HG03439 (cell line): ENCODE results near the gene SEL1L3.

Experiments used
- ATAC-seq: cut with Tn5 transposase; IDR thresholded peaks from one replicate; pipeline ENCODE4 v1.9.1; 2021; ENCODE audit warnings: mild to moderate bottlenecking, moderate library complexity; ENCODE audit not compliant: unreplicated experiment

SEL1L3 gene

DNA sequence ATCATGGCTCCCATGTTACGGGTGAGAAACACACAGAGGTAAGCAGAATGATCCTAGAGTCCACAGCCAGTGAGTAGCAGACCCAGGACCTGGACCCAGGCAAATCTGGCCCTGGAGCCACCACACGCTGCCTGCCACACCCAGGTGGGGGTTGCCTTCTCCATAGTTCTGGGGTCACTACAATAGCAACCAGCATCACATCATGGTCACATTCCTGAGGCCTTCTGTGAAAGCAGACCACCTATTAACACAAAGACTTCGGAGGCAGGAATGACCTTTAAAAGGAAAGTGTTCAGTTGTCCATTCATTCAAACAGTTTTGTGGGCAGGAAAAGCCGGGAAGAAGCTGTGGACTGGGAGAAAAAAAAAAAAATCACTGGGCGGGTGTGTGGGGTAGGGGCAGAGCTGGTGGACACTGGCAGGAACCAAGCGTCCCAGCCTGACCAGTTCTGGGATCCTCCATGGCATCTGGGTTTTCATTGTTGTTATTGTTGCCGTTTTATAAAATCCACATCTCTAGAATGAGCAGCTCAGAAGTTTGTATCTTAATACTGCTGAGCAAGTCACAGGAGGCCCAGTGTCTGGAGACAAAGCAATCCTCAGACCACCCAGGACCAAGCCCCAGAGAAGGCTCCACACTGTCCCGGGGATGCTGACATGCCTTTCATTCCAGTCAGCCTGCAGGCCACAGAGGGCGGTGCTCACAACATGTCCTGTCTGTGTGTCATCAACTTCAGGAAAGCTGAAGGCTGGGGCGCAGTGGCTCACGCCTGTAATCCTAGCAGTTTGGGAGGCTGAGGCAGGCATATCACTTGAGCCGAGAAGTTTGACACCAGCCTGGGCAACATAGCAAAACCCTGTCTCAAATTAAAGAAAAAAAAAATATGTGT, 67.0 kb downstream of the SEL1L3 start:
- no peak for ATAC-seq

DNA sequence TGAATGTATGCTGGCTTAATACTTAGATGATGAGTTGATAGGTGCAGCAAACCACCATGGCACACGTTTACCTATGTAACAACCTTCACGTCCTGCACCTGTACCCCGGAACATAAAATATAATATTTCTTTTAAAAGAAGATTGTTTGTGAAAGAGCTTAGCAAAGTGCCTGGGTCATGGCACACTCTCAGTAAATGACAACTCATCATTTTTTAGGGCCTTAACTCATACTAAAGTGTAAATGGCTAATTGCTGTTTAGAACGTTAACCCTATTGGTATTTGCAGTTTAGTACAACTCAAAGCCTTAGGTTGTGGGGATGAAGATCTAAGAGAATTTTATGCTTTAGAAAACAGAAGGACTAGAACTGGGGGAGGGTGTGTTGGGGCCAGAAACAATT, 67.7 kb downstream of the SEL1L3 start:
- no peak for ATAC-seq

- ATAC-seq, result no peak
Observed at GRCh38 chr4:25792876-25793275, 69.9 kb downstream of the SEL1L3 start.

GRCh38 chr4:25792200-25792791, 70.5 kb downstream of the SEL1L3 start:
- ATAC-seq, result no peak

- no peak for ATAC-seq
Observed at GRCh38 chr4:25790024-25790423, 72.8 kb downstream of the SEL1L3 start.

DNA sequence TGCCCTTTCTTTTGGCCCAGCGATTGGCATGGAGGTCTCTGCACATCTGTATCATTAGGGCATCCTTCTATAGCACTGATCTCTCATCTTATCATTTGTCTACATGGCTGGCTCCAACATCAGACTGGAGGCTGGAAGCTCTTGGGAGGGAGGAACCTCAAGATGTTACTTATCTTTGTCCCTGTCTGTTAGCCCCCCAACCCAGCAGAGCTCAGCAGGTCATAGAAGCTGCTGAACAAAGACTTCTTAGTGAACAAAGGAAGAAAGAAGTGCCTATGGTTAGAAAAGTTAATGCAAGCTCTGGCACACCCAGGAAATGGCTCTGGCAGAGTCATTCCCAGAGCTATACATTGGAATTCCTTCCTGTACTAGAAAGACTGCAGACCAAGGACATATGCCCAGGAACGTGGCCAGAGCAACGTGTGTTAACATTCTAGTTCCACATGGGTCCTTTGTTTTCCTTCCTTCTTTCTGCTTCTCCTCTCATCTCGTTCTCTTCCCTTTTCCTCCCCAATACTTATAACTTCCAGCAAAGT, 74.0 kb downstream of the SEL1L3 start:
- no peak for ATAC-seq

DNA sequence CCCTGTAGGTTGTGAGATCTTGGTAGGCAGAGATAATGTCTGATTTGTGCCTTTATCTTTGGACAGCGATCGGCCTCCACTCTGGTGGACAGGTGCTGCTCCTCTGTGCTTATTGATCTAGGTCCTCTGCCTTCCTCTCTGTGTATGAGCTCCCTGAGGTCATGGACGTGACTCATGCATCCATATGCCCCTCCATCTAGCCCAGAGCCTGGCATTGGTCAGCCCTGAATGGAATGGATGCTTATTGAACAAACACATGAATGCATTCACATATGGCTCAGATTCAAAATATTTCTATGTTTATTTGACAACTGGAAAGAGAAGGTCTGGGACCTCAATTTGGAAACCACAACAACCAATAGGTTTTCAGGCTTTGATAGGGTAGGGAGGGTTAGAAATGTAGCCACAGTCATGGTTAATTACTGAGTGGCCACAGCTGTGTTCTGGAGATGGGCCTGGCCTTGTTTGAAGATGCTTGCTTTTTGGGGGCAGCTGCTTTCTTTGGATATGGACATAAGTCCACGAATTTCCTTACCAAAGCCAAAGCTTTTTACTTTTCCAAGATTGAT, 76.2 kb downstream of the SEL1L3 start:
- ATAC-seq, result no peak

DNA sequence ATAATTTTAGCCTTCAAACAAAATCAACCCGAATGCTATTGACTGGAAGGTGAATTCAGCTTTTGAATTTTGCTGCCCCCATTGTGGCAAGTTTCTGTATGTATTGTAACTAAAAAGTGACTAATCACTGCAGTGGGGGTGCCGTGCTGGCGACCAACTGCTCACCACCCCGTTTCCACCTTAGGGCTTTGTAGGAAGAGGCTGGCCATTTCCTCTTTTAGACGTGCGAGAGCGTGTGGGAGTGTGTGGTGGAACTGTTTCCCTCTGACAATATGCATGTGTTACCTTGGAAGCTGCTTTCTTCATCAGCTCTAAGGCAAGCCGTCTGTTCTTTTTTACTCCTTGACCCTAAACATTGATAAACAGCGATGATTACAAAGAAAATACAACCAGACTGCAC, 78.8 kb downstream of the SEL1L3 start:
- no peak for ATAC-seq

DNA sequence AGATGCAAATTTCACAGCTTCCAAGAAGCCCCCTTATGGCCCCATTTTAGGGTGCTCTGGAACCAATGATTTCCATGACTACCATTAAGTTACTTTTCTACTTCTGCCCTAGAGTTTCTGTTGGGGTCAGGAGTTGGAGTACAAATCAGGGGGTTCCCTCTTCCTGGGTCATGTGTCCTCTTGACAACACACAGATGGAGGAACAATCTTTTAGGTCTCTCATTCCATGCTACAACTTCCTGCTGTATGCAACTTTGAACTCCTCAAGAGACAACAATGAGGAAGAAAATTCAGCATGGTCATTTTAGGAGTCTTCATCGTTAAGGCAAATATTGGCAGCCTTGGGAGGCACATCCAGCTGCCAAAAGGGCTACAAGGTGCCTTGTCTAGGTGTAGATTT, 79.7 kb downstream of the SEL1L3 start:
- no peak for ATAC-seq

DNA sequence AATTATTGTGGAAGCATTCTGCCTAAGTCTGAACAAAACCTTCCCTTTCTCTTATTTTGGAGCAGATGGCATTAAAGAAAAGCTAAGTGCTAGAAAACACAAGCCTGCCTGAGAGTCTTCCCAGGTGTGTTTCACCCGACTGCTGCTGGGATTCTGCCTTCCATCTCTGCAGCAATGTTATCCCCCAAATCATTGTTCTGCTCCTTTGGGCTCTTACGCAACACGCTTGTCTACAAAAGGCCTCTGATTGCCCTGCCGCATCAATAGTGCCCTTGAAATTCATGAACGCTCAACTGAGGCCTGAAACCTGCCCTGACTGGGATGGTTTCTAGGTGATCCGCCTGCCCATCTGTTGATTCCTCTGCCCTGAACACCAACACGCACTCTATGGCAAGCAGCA, 80.3 kb downstream of the SEL1L3 start:
- no peak for ATAC-seq

DNA sequence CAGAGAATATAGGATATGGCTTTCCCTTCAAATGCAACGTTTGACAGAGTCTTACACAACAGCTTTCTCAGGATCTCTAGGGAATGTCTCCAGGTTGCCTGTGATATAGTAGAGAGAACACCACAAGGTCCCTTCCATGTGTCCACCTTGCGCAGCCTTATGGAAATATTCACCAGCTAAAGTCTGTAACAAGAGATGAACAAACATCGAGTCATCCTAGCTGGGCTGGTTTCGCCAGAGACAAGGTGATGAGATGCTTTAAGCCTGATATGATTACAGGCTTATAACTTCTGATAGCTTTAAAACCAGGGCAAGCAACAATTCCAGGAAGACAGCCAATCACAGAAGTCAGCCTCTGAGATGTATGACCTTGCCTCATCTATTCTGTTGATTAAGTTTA, 83.8 kb downstream of the SEL1L3 start:
- ATAC-seq, result no peak

DNA sequence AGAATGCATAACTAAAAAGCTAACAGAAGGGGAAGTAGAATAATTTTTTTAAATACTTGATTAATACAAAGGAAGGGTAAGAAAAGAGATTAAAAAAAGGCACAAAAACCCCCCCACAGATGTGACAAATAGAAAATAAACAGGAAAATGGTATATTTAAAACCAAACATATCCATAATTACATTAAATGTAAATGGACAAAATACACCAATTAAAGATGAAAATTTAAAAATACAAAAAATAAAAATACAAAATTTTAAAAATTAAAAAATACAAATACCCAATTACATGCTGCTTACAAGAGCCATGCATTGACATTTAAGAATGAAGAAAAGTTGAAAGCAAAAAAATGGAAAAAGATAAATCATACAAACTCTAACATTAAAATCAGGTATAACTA, 86.0 kb downstream of the SEL1L3 start:
- ATAC-seq, result no peak

DNA sequence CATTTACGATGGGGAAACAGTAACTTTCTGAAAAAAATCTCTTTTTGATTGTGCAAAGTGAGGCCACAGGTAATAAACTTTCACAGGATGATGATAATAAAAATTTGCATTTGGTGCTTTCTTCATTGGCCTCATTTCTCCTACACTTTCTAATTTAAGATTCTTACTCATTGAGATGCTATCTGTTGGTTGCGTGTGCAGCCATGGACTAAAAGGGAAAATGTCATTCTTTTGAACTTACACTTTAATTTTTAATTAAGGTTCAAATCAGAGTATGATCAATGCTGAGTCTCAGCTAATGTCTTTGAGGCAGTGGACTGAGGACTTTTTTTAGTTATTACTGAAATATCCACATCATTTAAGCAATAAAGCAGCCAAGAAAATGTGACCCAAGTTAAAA, 87.6 kb downstream of the SEL1L3 start:
- ATAC-seq, result no peak

DNA sequence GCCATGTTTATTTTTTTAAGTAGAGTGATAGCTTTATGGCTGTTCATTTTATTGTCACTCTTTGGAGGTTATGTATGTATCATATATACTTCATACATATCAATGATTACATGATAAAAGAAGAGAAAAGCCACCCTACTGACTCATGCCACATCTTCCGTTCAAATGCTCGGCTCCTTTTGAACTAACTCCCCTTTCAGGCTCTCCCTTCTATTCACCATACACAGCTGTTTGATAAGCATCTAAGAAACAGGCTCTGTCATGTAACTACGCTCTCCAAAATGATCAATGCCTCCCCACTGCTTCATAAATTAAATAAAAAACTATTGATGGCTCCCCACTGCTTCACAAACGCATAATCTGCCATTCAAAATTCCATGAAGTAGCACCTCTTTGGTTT, 89.4 kb downstream of the SEL1L3 start:
- no peak for ATAC-seq

DNA sequence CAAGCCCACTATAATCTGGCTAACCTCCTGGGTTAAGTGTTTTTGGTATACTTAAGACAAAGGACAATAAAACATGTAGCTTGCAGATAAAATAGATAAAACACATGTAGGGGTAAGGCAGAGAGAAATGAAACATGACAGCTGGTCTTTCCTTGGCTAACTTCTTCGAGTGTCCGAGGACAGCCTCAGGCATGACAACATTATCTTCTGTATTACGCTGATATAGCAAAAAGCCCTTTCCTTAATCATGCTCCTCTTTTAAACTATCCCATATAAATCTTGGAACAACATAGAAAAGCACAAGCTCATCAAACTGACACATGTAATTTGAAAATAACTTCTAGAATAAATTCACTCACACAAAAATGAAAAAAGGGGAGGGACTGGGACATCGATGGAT, 91.1 kb downstream of the SEL1L3 start:
- ATAC-seq, result no peak

DNA sequence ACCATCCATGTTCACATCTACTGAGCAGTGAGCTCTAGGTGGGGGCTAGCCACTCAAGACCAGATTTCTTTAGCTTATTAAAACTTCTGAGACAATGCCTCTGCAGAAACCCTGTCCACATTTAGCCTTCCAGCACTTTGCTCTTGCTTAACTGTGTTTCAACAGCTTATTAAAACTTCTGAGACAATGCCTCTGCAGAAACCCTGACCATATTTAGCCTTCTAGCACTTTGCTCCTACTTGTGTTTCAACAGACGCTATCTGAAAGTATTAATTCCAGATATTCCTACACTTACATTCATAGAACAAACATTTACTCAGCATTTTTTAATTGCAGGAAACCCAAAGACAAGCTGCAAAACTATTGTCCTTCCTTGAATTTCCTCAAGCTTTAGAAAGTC, 91.9 kb downstream of the SEL1L3 start:
- ATAC-seq, result no peak

DNA sequence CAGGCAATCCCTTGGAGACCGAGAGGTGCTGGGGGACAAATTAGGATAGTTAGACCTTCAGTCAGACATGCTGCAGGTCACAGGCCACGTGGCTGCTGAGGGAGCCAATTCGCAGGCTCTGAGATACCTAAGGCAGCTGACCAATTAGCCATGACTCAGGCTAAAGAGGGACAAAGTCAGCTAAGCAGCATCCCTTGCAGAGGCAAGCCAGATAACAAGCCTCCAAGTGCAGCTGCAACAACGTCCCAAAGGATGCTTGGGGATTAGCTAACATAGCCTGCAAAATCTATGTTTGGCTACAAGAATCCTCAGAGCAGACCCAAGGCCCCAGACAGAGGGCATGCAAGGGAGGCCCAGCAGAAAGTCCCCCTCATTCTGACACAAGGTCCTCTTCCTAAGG, 93.5 kb downstream of the SEL1L3 start:
- no peak for ATAC-seq

DNA sequence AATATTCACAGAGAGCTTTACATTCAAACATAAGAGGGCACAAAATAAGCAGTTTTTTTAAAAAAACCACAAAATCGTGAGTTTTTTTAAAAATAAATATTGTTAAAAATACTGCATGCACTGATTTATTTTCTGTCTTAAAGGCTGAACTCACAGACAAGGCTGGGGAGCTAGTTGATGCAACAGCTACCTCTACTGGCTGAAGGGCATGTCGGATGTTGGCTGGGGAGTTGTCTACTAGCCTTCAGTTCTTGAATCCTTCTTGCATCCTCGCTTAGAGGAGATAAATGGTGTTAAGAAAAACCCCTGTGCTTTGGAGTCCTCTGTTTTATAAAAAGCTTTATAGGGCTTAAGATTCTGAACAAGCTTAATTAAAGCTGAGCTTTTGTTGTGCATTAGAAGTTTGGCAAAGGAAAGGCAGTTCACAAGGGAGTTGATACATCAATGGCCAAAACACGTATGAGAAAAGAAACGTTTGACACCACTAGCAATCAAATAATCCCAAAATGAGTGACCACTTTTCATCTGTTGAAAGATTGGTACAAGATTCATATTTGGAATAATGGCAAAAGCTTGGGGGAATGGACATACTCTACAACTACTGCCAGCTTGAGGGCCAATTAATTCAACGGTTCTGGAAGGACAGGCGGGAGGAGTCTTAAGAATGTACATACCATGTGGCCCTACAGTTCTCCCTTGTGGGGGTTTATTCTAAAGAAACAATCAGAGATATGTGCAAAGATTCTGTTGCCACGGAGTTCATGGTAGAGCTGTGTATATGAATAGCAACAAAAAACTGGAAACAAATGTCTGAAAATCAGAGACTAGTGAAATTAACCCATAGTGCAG, 94.7 kb downstream of the SEL1L3 start:
- ATAC-seq, result no peak

GRCh38 chr4:25760518-25761157, 102.2 kb downstream of the SEL1L3 start:
- ATAC-seq, result no peak

GRCh38 chr4:25760048-25760447, 102.7 kb downstream of the SEL1L3 start:
- no peak for ATAC-seq

GRCh38 chr4:25759101-25759500, 103.7 kb downstream of the SEL1L3 start:
- ATAC-seq, result no peak
